ENCODE data around the gene IFT74. TPM values are rescaled to one million over a fixed set of nuclear protein-coding genes. Genes with fewer than 3 reads are reported as not detected.
A peak's percentile ranks its signal among the peaks of the same experiment; 100 is the strongest.

Gene IFT74
- total RNA-seq, 1 experiment from 2014 or later, result 15.2 TPM

DNA sequence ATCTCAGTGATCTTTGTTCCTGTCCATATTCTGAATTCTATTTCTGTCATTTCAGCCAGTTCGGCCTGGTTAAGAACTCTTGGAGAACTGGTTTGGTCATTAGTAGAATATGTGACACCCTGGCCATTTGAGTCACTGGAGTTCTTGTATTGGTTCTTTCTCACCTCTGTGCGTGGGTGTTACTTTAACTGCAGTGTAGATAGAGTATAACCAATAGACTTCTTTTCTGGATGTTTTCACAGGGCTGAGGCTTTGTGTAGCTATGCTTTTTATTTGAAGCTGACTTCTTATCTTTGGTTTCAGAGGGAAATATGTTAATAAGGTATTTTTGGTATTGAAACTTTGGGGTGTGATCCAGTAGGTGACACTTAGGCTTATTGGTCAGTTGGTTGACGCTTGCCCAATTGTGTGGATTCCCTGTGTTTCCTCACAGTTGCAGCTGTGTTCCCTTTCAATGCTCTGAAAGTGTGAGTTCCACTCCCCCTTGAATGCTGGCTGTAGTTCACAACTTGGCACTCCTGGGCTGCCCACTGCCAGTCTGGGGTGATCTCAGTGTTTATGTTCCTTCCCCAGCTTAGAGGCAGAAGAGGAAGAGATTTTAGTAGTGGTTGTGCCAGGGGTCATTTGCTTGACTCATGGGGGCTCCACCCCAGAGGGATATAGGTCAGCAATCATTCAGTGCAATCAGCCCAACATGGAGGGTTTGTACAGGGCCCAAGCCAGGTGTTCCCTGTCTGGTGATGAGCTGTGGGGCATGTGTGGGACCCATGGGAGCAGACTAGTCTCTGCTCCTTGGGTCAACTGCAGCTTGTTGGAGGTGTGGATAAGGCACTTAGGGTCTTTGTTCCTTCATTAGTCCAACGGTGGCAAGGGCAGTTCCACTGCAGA is 117.9 kb downstream of the IFT74 start (continued):
- TF ChIP-seq USF2 (CRISPR knock-in tag; IDR thresholded peaks at IDR 0.05), result no peak
- TF ChIP-seq ZNF532 (CRISPR knock-in tag; IDR thresholded peaks at IDR 0.05; ENCODE audit: borderline replicate concordance), result no peak
- no peak for TF ChIP-seq EMX1 (CRISPR knock-in tag; IDR thresholded peaks at IDR 0.05)
- no peak for TF ChIP-seq RORB (CRISPR knock-in tag; IDR thresholded peaks at IDR 0.05)
- no peak for TF ChIP-seq PREB (CRISPR knock-in tag; IDR thresholded peaks at IDR 0.05; ENCODE audit: borderline replicate concordance)

DNA sequence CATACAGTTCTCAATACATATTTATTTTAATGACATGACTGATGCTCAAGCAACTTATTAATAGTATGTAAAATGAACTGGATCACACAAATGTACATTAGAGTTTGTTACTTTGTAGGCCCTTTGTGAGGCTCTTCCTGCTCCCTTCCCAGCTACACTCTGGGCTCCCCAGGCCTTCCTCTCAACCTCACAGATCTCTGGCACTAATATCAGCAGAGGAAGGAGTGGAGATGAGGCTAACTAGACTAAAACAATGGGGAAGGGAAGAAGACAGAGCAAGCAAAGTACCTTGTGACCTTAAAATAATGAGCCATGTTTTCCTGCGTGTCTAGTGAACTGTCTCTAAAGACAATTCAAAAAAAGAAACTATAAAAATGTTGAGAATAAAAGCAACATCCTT is 122.5 kb downstream of the IFT74 start:
- Mint-ChIP-seq H3K36me3 (no peaks in the 10 kb centered on the region; the same call in 1 of the 2 replicates), H3K4me3 (no peak overlapping the region), H3K4me1 (peaks cover 4% of the 10 kb centered on the region), H3K27ac (peak overlapping the region; percentile 68), H3K27me3 (ENCODE audit: low read depth) (no peaks in the 10 kb centered on the region), H3K9me3 (peaks cover 3% of the 10 kb centered on the region; the same call in 1 of the 2 replicates)
- TF ChIP-seq E2F5 (CRISPR knock-in tag; IDR thresholded peaks at IDR 0.05) (no peak), STAT6 (CRISPR knock-in tag; conservative IDR thresholded peaks at IDR 0.05; ENCODE audit: low read depth) (no peak), GTF2I (CRISPR knock-in tag; conservative IDR thresholded peaks at IDR 0.05) (no peak), NR3C1 (CRISPR knock-in tag; conservative IDR thresholded peaks at IDR 0.05; ENCODE audit: low read depth) (no peak), TP53 (CRISPR knock-in tag; IDR thresholded peaks at IDR 0.05) (no peak), CREB1 (CRISPR knock-in tag; IDR thresholded peaks at IDR 0.05) (no peak), ZMAT4 (CRISPR knock-in tag; IDR thresholded peaks at IDR 0.05) (no peak), USF2 (CRISPR knock-in tag; IDR thresholded peaks at IDR 0.05) (no peak), TEAD4 (CRISPR knock-in tag; IDR thresholded peaks at IDR 0.05) (no peak), FOXP1 (CRISPR knock-in tag; IDR thresholded peaks at IDR 0.05; ENCODE audit: borderline replicate concordance) (no peak), ZNF416 (CRISPR knock-in tag; IDR thresholded peaks at IDR 0.05) (no peak), JUN (CRISPR knock-in tag; IDR thresholded peaks at IDR 0.05) (no peak), ZNF281 (CRISPR knock-in tag; IDR thresholded peaks at IDR 0.05) (no peak)
- TF ChIP-seq, protein P1, sequence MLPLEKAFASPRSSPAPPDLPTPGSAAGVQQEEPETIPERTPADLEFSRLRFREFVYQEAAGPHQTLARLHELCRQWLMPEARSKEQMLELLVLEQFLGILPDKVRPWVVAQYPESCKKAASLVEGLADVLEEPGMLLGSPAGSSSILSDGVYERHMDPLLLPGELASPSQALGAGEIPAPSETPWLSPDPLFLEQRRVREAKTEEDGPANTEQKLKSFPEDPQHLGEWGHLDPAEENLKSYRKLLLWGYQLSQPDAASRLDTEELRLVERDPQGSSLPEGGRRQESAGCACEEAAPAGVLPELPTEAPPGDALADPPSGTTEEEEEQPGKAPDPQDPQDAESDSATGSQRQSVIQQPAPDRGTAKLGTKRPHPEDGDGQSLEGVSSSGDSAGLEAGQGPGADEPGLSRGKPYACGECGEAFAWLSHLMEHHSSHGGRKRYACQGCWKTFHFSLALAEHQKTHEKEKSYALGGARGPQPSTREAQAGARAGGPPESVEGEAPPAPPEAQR (CRISPR knock-in tag; IDR thresholded peaks at IDR 0.05), result no peak
- POLR2A ChIA-PET, result no interaction called here
- CTCF ChIA-PET, result no interaction called here
- DNase-seq (ENCODE audit: low spot score) (no peak), ATAC-seq (no peak)

Data from WTC11 (cell line).